Measurements from ENCODE around the gene HBG1.

Gene HBG1

DNA sequence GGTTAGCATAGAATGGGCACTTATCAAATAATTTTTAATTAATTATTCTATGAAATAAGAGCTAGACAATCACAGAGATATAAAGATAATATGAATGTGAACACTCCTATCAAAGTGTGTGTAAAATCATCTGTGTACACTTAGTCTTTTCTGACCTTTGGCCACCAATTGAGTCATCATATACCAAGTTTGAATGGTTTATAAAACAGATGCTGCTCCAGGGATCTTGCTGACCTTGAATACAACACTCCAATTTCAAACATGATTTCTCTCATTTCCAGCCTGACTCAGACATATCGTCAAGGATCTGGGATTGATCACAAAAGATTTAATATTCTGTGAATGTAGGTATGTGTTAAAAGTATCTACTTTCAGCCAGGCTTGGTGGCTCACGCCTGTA is 46.3 kb downstream of the HBG1 start:
- WGBS (ENCODE audit: extremely low coverage, insufficient coverage, insufficient read length) = no CpG with 5 or more reads among the region's 2 CpGs
- Histone ChIP-seq H3K4me1 (ENCODE audit: control insufficient read depth in 1 of 2, insufficient read depth in 2 of 2, low read length in 2 of 2) (no peaks in the 10 kb centered on the region), H4K8ac (ENCODE audit: low read depth, low read length) (no peak overlapping the region)

DNA sequence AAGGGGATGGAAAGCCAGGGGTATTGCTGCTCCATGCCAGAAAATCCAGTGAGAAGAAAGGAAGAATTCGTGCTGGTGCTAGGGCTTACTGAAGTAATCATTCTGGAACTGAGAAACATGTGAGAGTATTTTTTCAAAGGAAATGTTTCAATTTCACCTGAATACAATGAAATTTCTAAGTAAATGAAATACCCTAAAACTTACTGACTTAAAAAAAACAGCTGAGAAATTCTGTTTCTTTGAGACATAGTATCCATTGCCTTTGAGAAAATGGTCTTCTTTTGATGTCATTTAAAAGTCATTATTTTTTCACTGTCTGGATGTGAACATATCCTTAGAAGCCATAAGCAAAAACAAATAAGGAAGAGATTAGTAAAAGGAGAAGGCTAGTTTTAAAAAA is 49.1 kb downstream of the HBG1 start, which contains the start of gene OR51V1:
Gene OR51V1, minus strand, starts transcription at position 101 of the 400 bp plus-strand sequence. Its CDS starts 0 bp downstream, at position 101.
- DNase-seq = no peak
- no peak within 1 kb of the TSS for H4K12ac ChIP-seq (ENCODE audit: low read depth, low read length)
- WGBS (ENCODE audit: extremely low coverage, insufficient coverage, insufficient read length) = no CpG with 5 or more reads among the region's 1 CpG
- H3K9ac ChIP-seq (ENCODE audit: low read length) = no peak within 1 kb of the TSS
- H3K4me1 ChIP-seq (ENCODE audit: control insufficient read depth in 1 of 2, insufficient read depth in 2 of 2, low read length in 2 of 2) = no peaks in the 10 kb centered on the region
- no peak within 1 kb of the TSS for H2AFZ ChIP-seq (ENCODE audit: insufficient read depth, low read length, poor library complexity)
- no peaks in the 10 kb centered on the region for H3K27me3 ChIP-seq (ENCODE audit: insufficient read depth, low read length)
- H2BK12ac ChIP-seq (ENCODE audit: low read length) = no peak within 1 kb of the TSS
- no peak within 1 kb of the TSS for H3K4me3 ChIP-seq (ENCODE audit: low read depth, low read length)
- no peak within 1 kb of the TSS for H2BK120ac ChIP-seq (ENCODE audit: insufficient read depth, low read length, poor library complexity)
- no peak within 1 kb of the TSS for H4K8ac ChIP-seq (ENCODE audit: low read depth, low read length)
- H3K36me3 ChIP-seq (ENCODE audit: control insufficient read depth in 1 of 2, insufficient read depth in 2 of 2, low read length in 2 of 2) = no peaks in the 10 kb centered on the region
- no peak within 1 kb of the TSS for H3K4me2 ChIP-seq (ENCODE audit: low read length)
- no peak within 1 kb of the TSS for H2BK5ac ChIP-seq (ENCODE audit: low read depth, low read length, poor library complexity)
- H3K18ac ChIP-seq (ENCODE audit: low read length) = no peak within 1 kb of the TSS
- H3K79me1 ChIP-seq (ENCODE audit: low read length) = no peaks in the 10 kb centered on the region
- no peak within 1 kb of the TSS for H3K23ac ChIP-seq (ENCODE audit: low read length)
- no peak within 1 kb of the TSS for H2AK5ac ChIP-seq (ENCODE audit: low read length)
- H3K4ac ChIP-seq (ENCODE audit: low read depth, low read length) = no peak within 1 kb of the TSS
- no peak within 1 kb of the TSS for H4K91ac ChIP-seq (ENCODE audit: low read depth, low read length)
- H3K14ac ChIP-seq (ENCODE audit: low read length) = no peak within 1 kb of the TSS
- no peaks in the 10 kb centered on the region for H3K9me3 ChIP-seq (ENCODE audit: insufficient read depth, low read depth, low read length)
- no peak within 1 kb of the TSS for H3K27ac ChIP-seq (ENCODE audit: low read depth, low read length)
- H3K79me2 ChIP-seq (ENCODE audit: control insufficient read depth, insufficient read depth, low read length, poor library complexity) = no peaks in the 10 kb centered on the region

More for the DNA sequence above, 46.3 kb downstream of the HBG1 start:
- Histone ChIP-seq H2AFZ (ENCODE audit: insufficient read depth, low read length, poor library complexity) (no peak overlapping the region), H4K91ac (ENCODE audit: low read depth, low read length) (no peak overlapping the region), H2BK120ac (ENCODE audit: insufficient read depth, low read length, poor library complexity) (no peak overlapping the region), H2BK12ac (ENCODE audit: low read length) (no peak overlapping the region), H3K27ac (ENCODE audit: low read depth, low read length) (no peak overlapping the region), H2BK5ac (ENCODE audit: low read depth, low read length, poor library complexity) (no peak overlapping the region), H3K36me3 (ENCODE audit: control insufficient read depth in 1 of 2, insufficient read depth in 2 of 2, low read length in 2 of 2) (no peaks in the 10 kb centered on the region), H3K79me1 (ENCODE audit: low read length) (no peaks in the 10 kb centered on the region), H3K23ac (ENCODE audit: low read length) (no peak overlapping the region), H3K27me3 (ENCODE audit: insufficient read depth, low read length) (no peaks in the 10 kb centered on the region), H3K4ac (ENCODE audit: low read depth, low read length) (no peak overlapping the region), H3K4me3 (ENCODE audit: low read depth, low read length) (no peak overlapping the region), H3K79me2 (ENCODE audit: control insufficient read depth, insufficient read depth, low read length, poor library complexity) (no peaks in the 10 kb centered on the region), H4K12ac (ENCODE audit: low read depth, low read length) (no peak overlapping the region), H3K9me3 (ENCODE audit: insufficient read depth, low read depth, low read length) (no peaks in the 10 kb centered on the region), H2AK5ac (ENCODE audit: low read length) (no peak overlapping the region), H3K18ac (ENCODE audit: low read length) (no peak overlapping the region), H3K9ac (ENCODE audit: low read length) (no peak overlapping the region), H3K4me2 (ENCODE audit: low read length) (no peak overlapping the region), H3K14ac (ENCODE audit: low read length) (no peak overlapping the region)
- no peak for DNase-seq

DNA sequence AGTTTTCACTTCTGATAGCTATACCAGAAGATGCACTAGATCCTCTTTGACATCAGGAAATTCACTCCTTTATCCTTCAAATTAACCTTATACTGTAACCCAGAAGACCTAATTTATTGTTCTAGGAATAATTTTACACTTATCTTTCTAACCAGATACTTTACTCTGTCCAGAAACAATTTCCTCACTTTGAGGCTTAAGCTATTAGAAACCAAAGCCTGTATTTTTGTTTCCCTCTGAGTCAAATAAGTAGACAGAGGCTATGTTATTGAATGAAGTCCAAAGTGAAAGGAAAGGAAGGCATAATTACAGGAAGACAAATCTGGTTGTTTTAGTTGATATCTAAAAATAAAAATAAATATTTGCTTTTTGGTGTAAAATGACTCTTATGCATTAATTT is 51.4 kb downstream of the HBG1 start:
- Histone ChIP-seq H4K12ac (ENCODE audit: low read depth, low read length) (no peak overlapping the region), H2AK5ac (ENCODE audit: low read length) (no peak overlapping the region), H3K14ac (ENCODE audit: low read length) (no peak overlapping the region), H3K79me1 (ENCODE audit: low read length) (no peaks in the 10 kb centered on the region), H3K4me2 (ENCODE audit: low read length) (no peak overlapping the region), H3K4ac (ENCODE audit: low read depth, low read length) (no peak overlapping the region), H3K18ac (ENCODE audit: low read length) (no peak overlapping the region), H3K79me2 (ENCODE audit: control insufficient read depth, insufficient read depth, low read length, poor library complexity) (no peaks in the 10 kb centered on the region), H3K27me3 (ENCODE audit: insufficient read depth, low read length) (no peaks in the 10 kb centered on the region), H4K8ac (ENCODE audit: low read depth, low read length) (no peak overlapping the region), H2BK5ac (ENCODE audit: low read depth, low read length, poor library complexity) (no peak overlapping the region), H3K36me3 (ENCODE audit: control insufficient read depth in 1 of 2, insufficient read depth in 2 of 2, low read length in 2 of 2) (no peaks in the 10 kb centered on the region), H2BK120ac (ENCODE audit: insufficient read depth, low read length, poor library complexity) (no peak overlapping the region), H3K9ac (ENCODE audit: low read length) (no peak overlapping the region), H3K9me3 (ENCODE audit: insufficient read depth, low read depth, low read length) (no peaks in the 10 kb centered on the region), H3K27ac (ENCODE audit: low read depth, low read length) (no peak overlapping the region), H3K4me1 (ENCODE audit: control insufficient read depth in 1 of 2, insufficient read depth in 2 of 2, low read length in 2 of 2) (no peaks in the 10 kb centered on the region), H2AFZ (ENCODE audit: insufficient read depth, low read length, poor library complexity) (no peak overlapping the region), H3K23ac (ENCODE audit: low read length) (no peak overlapping the region), H2BK12ac (ENCODE audit: low read length) (no peak overlapping the region), H4K91ac (ENCODE audit: low read depth, low read length) (no peak overlapping the region), H3K4me3 (ENCODE audit: low read depth, low read length) (no peak overlapping the region)
- DNase-seq = no peak

Data from trophoblast cell (in vitro differentiated cells and primary cell).